GM12801 (cell line): ENCODE results near the gene PLEKHA6.

Source experiments
- CTCF ChIP-seq: IDR thresholded peaks from one replicate; pipeline ENCODE4 v1.5.1; 2011; ENCODE audit warnings: control low read depth; ENCODE audit not compliant: insufficient read length; ENCODE audit errors: extremely low read depth

PLEKHA6 gene

GRCh38 chr1:204170494-204171155, 189.1 kb downstream of the PLEKHA6 start:
- TF ChIP-seq CTCF = no peak

- no peak for TF ChIP-seq CTCF
Observed at GRCh38 chr1:204169858-204170257, 189.9 kb downstream of the PLEKHA6 start.
